K562 (cell line): ENCODE data around the gene MINAR1. TPM values are rescaled to one million over a fixed set of nuclear protein-coding genes. Genes with fewer than 3 reads are reported as not detected.

Experiments
- ATAC-seq: fragments of 200-7000 bp; cut with Tn5 transposase; 3 replicates; pipeline ENCODE4 v1.9.1; 2020; ENCODE audit warnings: moderate library complexity
- BruUV-seq: library from RNA; stranded (reverse); fragments of 400-500 nt; replicated peaks from 2 replicates; lab custom pipeline; 2021; lab: Mats Ljungman, UMichigan
- CTCF ChIA-PET: fragments of 300-600 bp; formaldehyde crosslinking; extraction: SDS; loops from one replicate; lab custom pipeline; 2021; ENCODE audit warnings: low intra/inter-chr PET ratio; lab: Yijun Ruan, JAX
- POLR2A ChIA-PET: fragments of 300-600, 350-650 bp; sonication (Branson Sonifier 250); formaldehyde crosslinking; extraction: SDS; loops from one replicate; lab custom pipeline; 2021; ENCODE audit warnings: antibody characterized with exemption, inconsistent platforms; lab: Yijun Ruan, JAX
- DNase-seq, 4 experiments: peaks; one replicate each; pipeline versions ENCODE4 v3.0.0 to v3.0.0-alpha.2; 2011 to 2018; ENCODE audit warnings: low spot score in 3 of 4, mixed read lengths in 3 of 4; ENCODE audit errors: extremely low read depth in 1 of 4
- FAIRE-seq: peaks from 2 replicates; lab custom pipeline; 2011; peaks lifted over from hg19 to GRCh38; lab: Jason Lieb, UNC
- H2AFZ ChIP-seq: 2 replicates; pipeline ENCODE4 v1.6.0; 2011; ENCODE audit warnings: low read depth, low read length, control low read depth, inconsistent platforms
- H3K27ac ChIP-seq: fragments of 200-600 bp; 3 replicates; pipeline ENCODE4 v1.8.0; 2011; ENCODE audit warnings: low read depth, mild to moderate bottlenecking, control low read depth, inconsistent platforms, low read length, moderate library complexity, mixed read lengths; ENCODE audit errors: extremely low read depth
- H3K27me3 ChIP-seq, 2 experiments: fragments of 300-600 bp in 1 of 2; 2 replicates in 1 of 2; 3 replicates in 1 of 2; pipeline versions ENCODE4 v1.6.0 to v1.8.0; 2011; ENCODE audit warnings: inconsistent platforms in 2 of 2, low read length in 2 of 2, mild to moderate bottlenecking in 1 of 2, mixed read lengths in 1 of 2, moderate library complexity in 1 of 2; ENCODE audit not compliant: control insufficient read depth in 2 of 2, insufficient read depth in 2 of 2
- H3K36me3 ChIP-seq: fragments of 300-600 bp; 3 replicates; pipeline ENCODE4 v1.8.0; 2011; ENCODE audit warnings: mild to moderate bottlenecking, low read length, inconsistent platforms; ENCODE audit not compliant: control insufficient read depth, insufficient read depth
- H3K4me1 ChIP-seq, 2 experiments: fragments of 200-600 bp in 1 of 2; replicated peaks in 1 of 2; 2 replicates in 1 of 2; 3 replicates in 1 of 2; pipeline versions ENCODE4 v1.5.1 to v1.8.0; 2011; ENCODE audit warnings: inconsistent platforms in 2 of 2, low read length in 2 of 2, mild to moderate bottlenecking in 1 of 2, mixed read lengths in 1 of 2, moderate library complexity in 1 of 2; ENCODE audit not compliant: control insufficient read depth in 2 of 2, insufficient read depth in 2 of 2
- H3K4me2 ChIP-seq: 2 replicates; pipeline ENCODE4 v1.6.1; 2011; ENCODE audit warnings: low read length, control low read depth, inconsistent platforms, mixed read lengths; ENCODE audit not compliant: insufficient read depth
- H3K4me3 ChIP-seq: fragments of 200-600 bp; sonication (generic), shearing (Covaris generic); 2 replicates; pipeline ENCODE4 v1.5.1; 2016; ENCODE audit warnings: control low read depth, inconsistent platforms
- H3K79me2 ChIP-seq: fragments of 200-600 bp; 3 replicates; pipeline ENCODE4 v1.8.0; 2011; ENCODE audit warnings: low read length, inconsistent platforms; ENCODE audit not compliant: control insufficient read depth, insufficient read depth
- H3K9ac ChIP-seq, 2 experiments: 2 replicates each; pipeline versions ENCODE4 v1.6.0 to v1.6.1; 2011; ENCODE audit warnings: low read depth in 2 of 2, low read length in 2 of 2, control low read depth in 1 of 2, inconsistent platforms in 1 of 2, mild to moderate bottlenecking in 1 of 2, mixed read lengths in 1 of 2; ENCODE audit not compliant: insufficient read depth in 1 of 2
- H3K9me1 ChIP-seq: one replicate; pipeline ENCODE4 v1.6.0; 2011; ENCODE audit warnings: inconsistent platforms, mild to moderate bottlenecking, low read length, moderate library complexity; ENCODE audit not compliant: control insufficient read depth, insufficient read depth
- H3K9me3 ChIP-seq: replicated peaks from 2 replicates; pipeline ENCODE4 v1.5.1; 2011; ENCODE audit warnings: low read depth, low read length, inconsistent platforms; ENCODE audit not compliant: control insufficient read depth, insufficient read depth
- H4K20me1 ChIP-seq: replicated peaks from 2 replicates; pipeline ENCODE4 v1.6.1; 2011; ENCODE audit warnings: low read length, inconsistent platforms, mixed read lengths; ENCODE audit not compliant: control insufficient read depth, insufficient read depth
- ETV5 ChIP-seq: sonication (generic); formaldehyde crosslinking; IDR thresholded peaks from 2 replicates; pipeline ENCODE4 v1.4.0; 2020; ENCODE audit warnings: low read depth, mild to moderate bottlenecking, missing genetic modification reagents
- WGBS: fragments of 100-300 bp; shearing (Covaris generic); methylation state at CpG from one replicate; pipeline ENCODE4 v1.1.6; 2016; ENCODE audit warnings: low coverage, mixed read lengths; ENCODE audit not compliant: insufficient coverage; ENCODE audit errors: missing lambda C conversion rate; 5-methylcytosine and 5-hydroxymethylcytosine counted together
- in situ Hi-C: fragments of 300-500 bp; cut with MboI; formaldehyde crosslinking; loops from 4 replicates; pipeline ENCODE4 v1.15.0; 2018; ENCODE audit warnings: inconsistent platforms, mixed read lengths
- intact Hi-C: fragments of 100-400 bp; cut with micrococcal nuclease; formaldehyde crosslinking; loops from 2 replicates; pipeline ENCODE4 v1.14.2; 2022
- polyA plus RNA-seq, 8 experiments: library from polyadenylated mRNA; depleted of rRNA in 4 of 8; stranded (reverse) in 5 of 8; unstranded in 3 of 8; fragments of >200 nt; fragmentation: Nextera tagmentation in 2 of 8; fragmentation: Illumina TruSeq in 1 of 8; extraction: Ambion mirVana in 2 of 8; extraction: Trizol in 1 of 8; gene quantifications; 2 replicates each; pipeline versions ENCODE4 v1.2.1 to v1.2.3, GENCODE V29; 2011 to 2014; ENCODE audit warnings: inconsistent platforms in 1 of 8, missing spikeins in 1 of 8
- total RNA-seq, 7 experiments: library from RNA; depleted of rRNA in 6 of 7; stranded (reverse); fragments of >200 nt in 6 of 7; fragmentation: Illumina TruSeq in 2 of 7; extraction: Trizol in 2 of 7; gene quantifications; 2 replicates each; pipeline versions ENCODE4 v1.2.1 to v1.2.3, GENCODE V29; 2011 to 2021; ENCODE audit warnings: low replicate concordance in 1 of 7
- TF ChIP-seq, protein P1 (sequence below): fragments of 250-450 bp; sonication (Bioruptor Pico); IDR thresholded peaks from 2 replicates; pipeline ENCODE4 v1.4.0; 2020; ENCODE audit warnings: mild to moderate bottlenecking
- TF ChIP-seq, protein P2 (sequence below), 2 experiments: IDR thresholded peaks in 1 of 2; conservative IDR thresholded peaks in 1 of 2; 2 replicates each; pipeline ENCODE4 v1.6.1; 2016; ENCODE audit warnings: low read depth in 2 of 2, mild to moderate bottlenecking in 1 of 2, missing compliant biosample characterization in 1 of 2, missing genetic modification characterization in 1 of 2, moderate library complexity in 1 of 2

MINAR1 gene
- total and polyA plus RNA-seq, 9 of the 15 experiments (the other 6 are each of a cell fraction or from before 2014, with no cell fraction given), result 0.21 to 1.2 (median 0.52) TPM

DNA sequence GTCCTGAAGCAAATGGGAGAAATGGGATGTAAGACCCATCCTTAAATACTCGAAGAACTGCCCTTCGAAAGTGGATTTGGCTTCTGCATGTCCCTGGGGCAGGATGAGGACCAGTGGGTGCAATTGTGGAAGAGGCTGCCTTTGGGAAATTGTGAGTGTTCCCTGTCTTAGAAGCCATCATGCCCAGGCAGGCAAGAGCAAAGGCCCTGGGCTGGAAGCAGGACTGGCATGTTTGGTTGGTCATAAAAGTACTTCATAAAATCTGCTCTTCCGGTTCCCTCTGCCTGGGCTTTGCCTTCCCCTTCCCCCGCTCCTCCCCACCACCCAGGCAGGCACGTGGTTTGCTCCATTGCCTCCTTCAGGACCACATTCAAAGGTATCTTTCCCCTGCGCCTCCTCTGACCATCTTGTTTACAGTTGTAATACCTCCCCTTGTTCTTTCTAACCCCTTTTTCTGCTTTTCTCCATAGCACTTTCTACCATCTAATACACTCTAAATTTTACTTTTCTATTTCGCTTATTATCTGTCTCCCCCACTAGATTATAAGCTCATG is 8.3 kb downstream of the MINAR1 start:
- Histone ChIP-seq H3K4me3 (no peak overlapping the region), H2AFZ (no peak overlapping the region), H3K9me3 (no peaks in the 10 kb centered on the region), H3K4me1 (no peaks in the 10 kb centered on the region), H3K4me2 (no peak overlapping the region), H3K27me3 (no peaks in the 10 kb centered on the region), H3K27ac (no peak overlapping the region), H3K9ac (no peak overlapping the region), H3K9me1 (no peaks in the 10 kb centered on the region), H3K79me2 (no peaks in the 10 kb centered on the region), H3K36me3 (no peaks in the 10 kb centered on the region), H4K20me1 (no peaks in the 10 kb centered on the region)
- ChIA-PET POLR2A (no interaction called here), CTCF (no interaction called here)
- FAIRE-seq, result no peak
- WGBS, result 4% methylated on average over 7 of the region's 7 CpGs
- TF ChIP-seq, protein P1, sequence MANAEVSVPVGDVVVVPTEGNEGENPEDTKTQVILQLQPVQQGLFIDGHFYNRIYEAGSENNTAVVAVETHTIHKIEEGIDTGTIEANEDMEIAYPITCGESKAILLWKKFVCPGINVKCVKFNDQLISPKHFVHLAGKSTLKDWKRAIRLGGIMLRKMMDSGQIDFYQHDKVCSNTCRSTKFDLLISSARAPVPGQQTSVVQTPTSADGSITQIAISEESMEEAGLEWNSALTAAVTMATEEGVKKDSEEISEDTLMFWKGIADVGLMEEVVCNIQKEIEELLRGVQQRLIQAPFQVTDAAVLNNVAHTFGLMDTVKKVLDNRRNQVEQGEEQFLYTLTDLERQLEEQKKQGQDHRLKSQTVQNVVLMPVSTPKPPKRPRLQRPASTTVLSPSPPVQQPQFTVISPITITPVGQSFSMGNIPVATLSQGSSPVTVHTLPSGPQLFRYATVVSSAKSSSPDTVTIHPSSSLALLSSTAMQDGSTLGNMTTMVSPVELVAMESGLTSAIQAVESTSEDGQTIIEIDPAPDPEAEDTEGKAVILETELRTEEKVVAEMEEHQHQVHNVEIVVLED (CRISPR knock-in tag), result no peak
- no peak for ATAC-seq
- no TSS peak for BruUV-seq
- intact Hi-C loops, result no loop called here
- no peak for DNase-seq
- in situ Hi-C loops, result no loop called here

DNA sequence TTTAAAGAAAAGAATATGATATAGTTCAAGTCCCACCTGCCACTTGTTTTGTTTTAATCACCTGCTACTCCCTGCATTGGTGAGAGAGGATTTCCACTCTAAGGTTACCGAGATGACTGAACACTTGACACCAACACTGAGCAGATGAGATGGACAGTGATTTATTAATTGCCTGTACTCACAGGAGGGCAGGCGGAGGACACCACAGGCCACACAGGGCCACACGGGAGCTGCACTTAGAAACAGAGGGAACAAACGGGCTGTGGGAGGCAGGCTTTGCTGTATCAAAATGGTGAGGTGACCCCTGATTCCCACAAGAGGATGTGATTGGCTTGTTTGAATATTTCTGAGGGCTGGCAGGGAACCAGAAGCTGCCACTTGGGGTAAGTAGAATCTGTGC is 10.8 kb downstream of the MINAR1 start:
- Histone ChIP-seq H3K4me1 (no peaks in the 10 kb centered on the region), H4K20me1 (no peaks in the 10 kb centered on the region), H3K36me3 (no peaks in the 10 kb centered on the region), H3K27ac (no peak overlapping the region), H3K9me3 (no peaks in the 10 kb centered on the region), H3K4me2 (no peak overlapping the region), H3K79me2 (no peaks in the 10 kb centered on the region), H3K4me3 (no peak overlapping the region), H3K27me3 (no peaks in the 10 kb centered on the region), H2AFZ (no peak overlapping the region), H3K9ac (no peak overlapping the region), H3K9me1 (no peaks in the 10 kb centered on the region)
- no peak for FAIRE-seq
- ChIA-PET POLR2A (no interaction called here), CTCF (no interaction called here)
- 0% methylated on average over 4 of the region's 4 CpGs for WGBS
- no peak for DNase-seq
- no TSS peak for BruUV-seq
- intact Hi-C loops, result no loop called here
- in situ Hi-C loops, result no loop called here
- no peak for ATAC-seq
- TF ChIP-seq, protein P2, sequence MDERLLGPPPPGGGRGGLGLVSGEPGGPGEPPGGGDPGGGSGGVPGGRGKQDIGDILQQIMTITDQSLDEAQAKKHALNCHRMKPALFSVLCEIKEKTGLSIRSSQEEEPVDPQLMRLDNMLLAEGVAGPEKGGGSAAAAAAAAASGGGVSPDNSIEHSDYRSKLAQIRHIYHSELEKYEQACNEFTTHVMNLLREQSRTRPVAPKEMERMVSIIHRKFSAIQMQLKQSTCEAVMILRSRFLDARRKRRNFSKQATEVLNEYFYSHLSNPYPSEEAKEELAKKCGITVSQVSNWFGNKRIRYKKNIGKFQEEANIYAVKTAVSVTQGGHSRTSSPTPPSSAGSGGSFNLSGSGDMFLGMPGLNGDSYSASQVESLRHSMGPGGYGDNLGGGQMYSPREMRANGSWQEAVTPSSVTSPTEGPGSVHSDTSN (CRISPR knock-in tag; IDR thresholded peaks at IDR 0.05; ENCODE audit: low read depth), result no peak
- TF ChIP-seq, protein P2 (tag; conservative IDR thresholded peaks at IDR 0.05; ENCODE audit: low read depth), result 0 out of 2 replicates have a peak, but pooled peaks have one; percentile 13
- TF ChIP-seq ETV5 (CRISPR knock-in tag), result no peak
